Measurements from ENCODE around the gene RNF227. TPM values are rescaled to one million over a fixed set of nuclear protein-coding genes. Genes with fewer than 3 reads are reported as not detected.

RNF227 gene
- total and polyA plus RNA-seq, 2 of the 13 experiments (the other 11 are each of a cell fraction or from before 2014, with no cell fraction given) = 0.20 to 0.79 TPM

GRCh38 chr17:7887482-7888183, 28.5 kb downstream of the RNF227 start (continued):
- TF ChIP-seq POLR2G (IDR thresholded peaks at IDR 0.05; ENCODE audit: low read depth, low read length) = peak; percentile 70
- TF ChIP-seq ZNF589 (CRISPR knock-in tag; conservative IDR thresholded peaks at IDR 0.05) = no peak
- TF ChIP-seq, protein P1, sequence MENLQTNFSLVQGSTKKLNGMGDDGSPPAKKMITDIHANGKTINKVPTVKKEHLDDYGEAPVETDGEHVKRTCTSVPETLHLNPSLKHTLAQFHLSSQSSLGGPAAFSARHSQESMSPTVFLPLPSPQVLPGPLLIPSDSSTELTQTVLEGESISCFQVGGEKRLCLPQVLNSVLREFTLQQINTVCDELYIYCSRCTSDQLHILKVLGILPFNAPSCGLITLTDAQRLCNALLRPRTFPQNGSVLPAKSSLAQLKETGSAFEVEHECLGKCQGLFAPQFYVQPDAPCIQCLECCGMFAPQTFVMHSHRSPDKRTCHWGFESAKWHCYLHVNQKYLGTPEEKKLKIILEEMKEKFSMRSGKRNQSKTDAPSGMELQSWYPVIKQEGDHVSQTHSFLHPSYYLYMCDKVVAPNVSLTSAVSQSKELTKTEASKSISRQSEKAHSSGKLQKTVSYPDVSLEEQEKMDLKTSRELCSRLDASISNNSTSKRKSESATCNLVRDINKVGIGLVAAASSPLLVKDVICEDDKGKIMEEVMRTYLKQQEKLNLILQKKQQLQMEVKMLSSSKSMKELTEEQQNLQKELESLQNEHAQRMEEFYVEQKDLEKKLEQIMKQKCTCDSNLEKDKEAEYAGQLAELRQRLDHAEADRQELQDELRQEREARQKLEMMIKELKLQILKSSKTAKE (CRISPR knock-in tag; IDR thresholded peaks at IDR 0.05; ENCODE audit: borderline replicate concordance) = peak; percentile 77
- TF ChIP-seq KLF16 (CRISPR knock-in tag; IDR thresholded peaks at IDR 0.05) = peak in 1 of 2 experiments; percentile 64; a peak in 1 of 4 replicates
- TF ChIP-seq, protein P2, sequence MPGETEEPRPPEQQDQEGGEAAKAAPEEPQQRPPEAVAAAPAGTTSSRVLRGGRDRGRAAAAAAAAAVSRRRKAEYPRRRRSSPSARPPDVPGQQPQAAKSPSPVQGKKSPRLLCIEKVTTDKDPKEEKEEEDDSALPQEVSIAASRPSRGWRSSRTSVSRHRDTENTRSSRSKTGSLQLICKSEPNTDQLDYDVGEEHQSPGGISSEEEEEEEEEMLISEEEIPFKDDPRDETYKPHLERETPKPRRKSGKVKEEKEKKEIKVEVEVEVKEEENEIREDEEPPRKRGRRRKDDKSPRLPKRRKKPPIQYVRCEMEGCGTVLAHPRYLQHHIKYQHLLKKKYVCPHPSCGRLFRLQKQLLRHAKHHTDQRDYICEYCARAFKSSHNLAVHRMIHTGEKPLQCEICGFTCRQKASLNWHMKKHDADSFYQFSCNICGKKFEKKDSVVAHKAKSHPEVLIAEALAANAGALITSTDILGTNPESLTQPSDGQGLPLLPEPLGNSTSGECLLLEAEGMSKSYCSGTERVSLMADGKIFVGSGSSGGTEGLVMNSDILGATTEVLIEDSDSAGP (CRISPR knock-in tag; IDR thresholded peaks at IDR 0.05; ENCODE audit: borderline replicate concordance) = peak; percentile 83; the same call in 1 of the 2 replicates
- TF ChIP-seq NR2F2 (IDR thresholded peaks at IDR 0.05; ENCODE audit: borderline replicate concordance, low read depth) = no peak; the same call in 1 of the 2 replicates
- TF ChIP-seq SNRNP70 (IDR thresholded peaks at IDR 0.05; ENCODE audit: low read depth, low read length) = no peak
- 0 out of 2 replicates have a peak, but pooled peaks have one; percentile 67 for TF ChIP-seq ZNF235 (CRISPR knock-in tag; IDR thresholded peaks at IDR 0.05; ENCODE audit: borderline replicate concordance)
- TF ChIP-seq ZNF207 (IDR thresholded peaks at IDR 0.05; ENCODE audit: borderline replicate concordance) = no peak
- TF ChIP-seq ZNF34 (CRISPR knock-in tag; IDR thresholded peaks at IDR 0.05; ENCODE audit: borderline replicate concordance) = no peak
- TF ChIP-seq ZNF382 (CRISPR knock-in tag; IDR thresholded peaks at IDR 0.05; ENCODE audit: borderline replicate concordance) = no peak
- TF ChIP-seq, protein P3, sequence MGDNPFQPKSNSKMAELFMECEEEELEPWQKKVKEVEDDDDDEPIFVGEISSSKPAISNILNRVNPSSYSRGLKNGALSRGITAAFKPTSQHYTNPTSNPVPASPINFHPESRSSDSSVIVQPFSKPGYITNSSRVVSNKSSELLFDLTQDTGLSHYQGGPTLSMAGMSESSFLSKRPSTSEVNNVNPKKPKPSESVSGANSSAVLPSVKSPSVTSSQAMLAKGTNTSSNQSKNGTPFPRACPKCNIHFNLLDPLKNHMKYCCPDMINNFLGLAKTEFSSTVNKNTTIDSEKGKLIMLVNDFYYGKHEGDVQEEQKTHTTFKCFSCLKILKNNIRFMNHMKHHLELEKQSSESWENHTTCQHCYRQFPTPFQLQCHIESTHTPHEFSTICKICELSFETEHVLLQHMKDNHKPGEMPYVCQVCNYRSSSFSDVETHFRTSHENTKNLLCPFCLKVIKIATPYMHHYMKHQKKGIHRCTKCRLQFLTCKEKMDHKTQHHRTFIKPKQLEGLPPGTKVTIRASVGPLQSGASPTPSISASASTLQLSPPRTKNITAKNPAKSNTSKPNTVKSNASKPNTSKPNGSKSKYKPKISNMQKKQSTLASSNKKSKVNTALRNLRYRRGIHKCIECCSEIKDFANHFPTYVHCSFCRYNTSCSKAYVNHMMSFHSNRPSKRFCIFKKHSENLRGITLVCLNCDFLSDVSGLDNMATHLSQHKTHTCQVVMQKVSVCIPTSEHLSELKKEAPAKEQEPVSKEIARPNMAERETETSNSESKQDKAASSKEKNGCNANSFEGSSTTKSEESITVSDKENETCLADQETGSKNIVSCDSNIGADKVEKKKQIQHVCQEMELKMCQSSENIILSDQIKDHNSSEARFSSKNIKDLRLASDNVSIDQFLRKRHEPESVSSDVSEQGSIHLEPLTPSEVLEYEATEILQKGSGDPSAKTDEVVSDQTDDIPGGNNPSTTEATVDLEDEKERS (CRISPR knock-in tag; IDR thresholded peaks at IDR 0.05) = no peak
- peak; percentile 80; the same call in 1 of the 2 replicates for TF ChIP-seq ERF (CRISPR knock-in tag; IDR thresholded peaks at IDR 0.05)
- no peak for TF ChIP-seq ZNF550 (CRISPR knock-in tag; IDR thresholded peaks at IDR 0.05; ENCODE audit: borderline replicate concordance)
- TF ChIP-seq JUN (CRISPR knock-in tag; IDR thresholded peaks at IDR 0.05) = no peak
- no peak for TF ChIP-seq KDM6A (CRISPR knock-in tag; IDR thresholded peaks at IDR 0.05; ENCODE audit: low read depth)
- TF ChIP-seq IRF2 (CRISPR knock-in tag; IDR thresholded peaks at IDR 0.05) = 0 out of 2 replicates have a peak, but pooled peaks have one; percentile 49
- no peak for TF ChIP-seq AHR (CRISPR knock-in tag; IDR thresholded peaks at IDR 0.05)
- no peak for TF ChIP-seq TOPORS (CRISPR knock-in tag; IDR thresholded peaks at IDR 0.05)
- no peak for TF ChIP-seq HNRNPH1 (optimal IDR thresholded peaks at IDR 0.05; ENCODE audit: low read depth, low read length)
- TF ChIP-seq ZBTB21 (CRISPR knock-in tag; IDR thresholded peaks at IDR 0.05) = no peak
- TF ChIP-seq FOXJ3 (CRISPR knock-in tag; IDR thresholded peaks at IDR 0.05; ENCODE audit: borderline replicate concordance) = no peak
- TF ChIP-seq IKZF1 (IDR thresholded peaks at IDR 0.05) = no peak
- TF ChIP-seq ZBTB7B (CRISPR knock-in tag; IDR thresholded peaks at IDR 0.05) = peak; percentile 49; the same call in 1 of the 2 replicates
- no peak for TF ChIP-seq HOXA7 (CRISPR knock-in tag; IDR thresholded peaks at IDR 0.05)
